Inflammatory macrophage treated with lipopolysaccharide for 4 hours (primary cell): ENCODE measurements around the gene ZNF322.

ENCODE experiments used
- DNase-seq: peaks from one replicate; pipeline ENCODE4 v3.0.0-alpha.2; 2020

The ZNF322 gene

DNA sequence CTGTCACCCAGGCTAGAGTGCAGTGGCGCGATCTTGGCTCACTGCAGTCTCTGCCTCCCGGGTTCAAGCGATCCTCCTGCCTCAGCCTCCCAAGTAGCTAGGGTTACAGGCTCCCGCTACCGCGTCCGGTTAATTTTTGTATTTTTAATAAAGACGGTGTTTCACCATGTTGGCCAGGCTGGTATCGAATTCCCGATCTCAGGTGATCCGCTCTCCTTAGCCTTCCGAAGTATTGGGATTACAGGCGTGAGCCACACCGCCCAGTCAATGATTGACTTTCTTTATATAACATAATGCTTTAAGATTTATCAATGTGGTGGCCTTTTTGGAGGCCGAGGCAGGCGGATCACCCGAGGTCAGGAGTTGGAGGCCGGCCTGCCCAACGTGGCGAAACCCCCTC, 70.6 kb downstream of the ZNF322 start:
- DNase-seq, result no peak
